Astrocyte of the spinal cord (primary cell): Measurements from ENCODE around the gene PAX4.

Experiments used
- DNase-seq: peaks from one replicate; pipeline ENCODE4 v3.0.0; 2011; ENCODE audit warnings: low read depth, low spot score
- H3K4me3 ChIP-seq: 2 replicates; pipeline ENCODE4 v1.5.1; 2011; ENCODE audit warnings: low read depth, mild to moderate bottlenecking, low read length, moderate library complexity
- in situ Hi-C: cut with HindIII; loops from 2 replicates; pipeline ENCODE4 v1.10.0; 2017; ENCODE audit warnings: low sequenced_read_pairs
- TF ChIP-seq, protein P1 (sequence below): IDR thresholded peaks from 2 replicates; pipeline ENCODE4 v1.5.1; 2012; ENCODE audit warnings: low read depth, mild to moderate bottlenecking, low read length, inconsistent platforms

The PAX4 gene

DNA sequence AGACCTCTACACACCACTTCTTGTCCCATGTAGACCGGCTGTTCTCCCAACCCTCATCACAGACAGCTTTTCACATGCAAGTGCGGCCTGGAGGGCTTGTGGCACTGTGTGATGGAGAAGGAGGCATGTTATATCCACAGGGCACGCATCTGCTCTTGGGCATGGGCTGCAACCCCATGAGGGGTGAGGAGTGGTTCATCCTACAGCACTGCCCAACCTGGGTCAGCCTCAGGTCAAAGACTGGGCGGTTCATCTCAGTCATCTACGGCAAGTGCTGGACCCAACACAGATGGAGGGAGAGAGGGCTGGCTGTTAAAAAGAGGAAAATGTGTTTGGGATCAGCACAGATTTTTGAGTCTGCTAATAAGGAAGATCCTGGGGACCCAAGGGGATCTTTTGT lies 22.2 kb downstream of the PAX4 start:
- no peak overlapping the region for H3K4me3 ChIP-seq
- DNase-seq = no peak
- in situ Hi-C loops = no loop called here
- TF ChIP-seq, protein P1, sequence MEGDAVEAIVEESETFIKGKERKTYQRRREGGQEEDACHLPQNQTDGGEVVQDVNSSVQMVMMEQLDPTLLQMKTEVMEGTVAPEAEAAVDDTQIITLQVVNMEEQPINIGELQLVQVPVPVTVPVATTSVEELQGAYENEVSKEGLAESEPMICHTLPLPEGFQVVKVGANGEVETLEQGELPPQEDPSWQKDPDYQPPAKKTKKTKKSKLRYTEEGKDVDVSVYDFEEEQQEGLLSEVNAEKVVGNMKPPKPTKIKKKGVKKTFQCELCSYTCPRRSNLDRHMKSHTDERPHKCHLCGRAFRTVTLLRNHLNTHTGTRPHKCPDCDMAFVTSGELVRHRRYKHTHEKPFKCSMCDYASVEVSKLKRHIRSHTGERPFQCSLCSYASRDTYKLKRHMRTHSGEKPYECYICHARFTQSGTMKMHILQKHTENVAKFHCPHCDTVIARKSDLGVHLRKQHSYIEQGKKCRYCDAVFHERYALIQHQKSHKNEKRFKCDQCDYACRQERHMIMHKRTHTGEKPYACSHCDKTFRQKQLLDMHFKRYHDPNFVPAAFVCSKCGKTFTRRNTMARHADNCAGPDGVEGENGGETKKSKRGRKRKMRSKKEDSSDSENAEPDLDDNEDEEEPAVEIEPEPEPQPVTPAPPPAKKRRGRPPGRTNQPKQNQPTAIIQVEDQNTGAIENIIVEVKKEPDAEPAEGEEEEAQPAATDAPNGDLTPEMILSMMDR = no peak

DNA sequence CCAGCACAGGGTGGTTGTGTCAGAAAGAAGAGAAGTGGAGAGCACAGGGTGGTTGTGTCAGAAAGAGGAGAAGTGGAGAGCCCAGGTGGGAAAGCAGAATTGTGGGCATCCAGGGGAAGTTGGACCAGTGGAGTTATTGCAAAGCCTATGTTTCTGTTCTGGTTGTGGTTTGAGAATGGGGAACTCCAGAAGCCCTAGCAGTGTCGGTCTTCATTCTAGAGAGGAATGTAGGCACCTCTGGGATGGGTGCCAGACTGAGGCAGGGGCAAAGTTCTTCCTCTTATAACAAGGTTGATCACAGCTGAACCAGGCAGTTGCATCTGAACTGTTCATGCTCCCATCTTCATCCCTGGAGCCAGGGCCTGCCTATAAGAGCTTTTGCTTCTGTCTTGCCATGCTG lies 23.5 kb downstream of the PAX4 start:
- in situ Hi-C loops = no loop called here
- H3K4me3 ChIP-seq = no peak overlapping the region
- TF ChIP-seq, protein P1 = no peak
- DNase-seq = no peak

DNA sequence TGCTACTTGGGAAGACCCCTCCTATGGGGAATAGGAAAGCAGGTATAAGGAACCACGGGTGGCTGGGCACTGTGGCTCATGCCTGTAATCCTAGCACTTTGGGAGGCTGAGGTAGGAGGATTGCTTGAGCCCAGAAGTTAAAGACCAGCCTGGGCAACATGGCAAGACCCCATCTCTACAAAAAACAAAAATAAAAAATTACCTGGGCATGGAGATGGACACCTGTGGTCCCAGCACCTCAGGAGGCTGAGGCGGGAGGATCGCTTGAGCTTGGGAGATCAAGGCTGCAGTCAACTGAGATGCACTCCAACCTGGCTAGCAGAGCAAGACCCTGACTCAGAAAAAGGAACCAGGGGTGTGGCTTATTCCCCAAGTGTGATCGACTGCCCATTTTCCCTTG lies 25.4 kb downstream of the PAX4 start:
- TF ChIP-seq, protein P1 = no peak
- no peak for DNase-seq
- no peak overlapping the region for H3K4me3 ChIP-seq
- in situ Hi-C loops = no loop called here

GRCh38 chr7:127591591-127591990 lies 26.4 kb downstream of the PAX4 start:
- TF ChIP-seq, protein P1 = no peak
- DNase-seq = no peak
- H3K4me3 ChIP-seq = no peak overlapping the region
- in situ Hi-C loops = no loop called here

- TF ChIP-seq, protein P1 = no peak
- no peak overlapping the region for H3K4me3 ChIP-seq
- DNase-seq = no peak
- in situ Hi-C loops = no loop called here
Observed at GRCh38 chr7:127591189-127591588, 26.8 kb downstream of the PAX4 start.

GRCh38 chr7:127589896-127590295 lies 28.0 kb downstream of the PAX4 start:
- TF ChIP-seq, protein P1 = no peak
- in situ Hi-C loops = no loop called here

More at GRCh38 chr7:127589896-127590295, 28.0 kb downstream of the PAX4 start:
- DNase-seq = no peak
- H3K4me3 ChIP-seq = no peak overlapping the region
